Breast epithelium (tissue), 3 donors: Measurements from ENCODE around the gene SCN9A.

Experiments
- POLR2A ChIP-seq: fragments of 450-650 bp; IDR thresholded peaks from one replicate; pipeline ENCODE4 v1.6.1; 2016; ENCODE audit warnings: antibody characterized with exemption, mild to moderate bottlenecking, moderate library complexity
- TF ChIP-seq, protein P1 (sequence below), 3 donors: fragments of 450-650 bp; IDR thresholded peaks; one replicate each; pipeline ENCODE4 v1.5.1; 2016 to 2017; ENCODE audit warnings: antibody characterized with exemption in 3 of 3, mild to moderate bottlenecking in 3 of 3, moderate library complexity in 3 of 3

DNA sequence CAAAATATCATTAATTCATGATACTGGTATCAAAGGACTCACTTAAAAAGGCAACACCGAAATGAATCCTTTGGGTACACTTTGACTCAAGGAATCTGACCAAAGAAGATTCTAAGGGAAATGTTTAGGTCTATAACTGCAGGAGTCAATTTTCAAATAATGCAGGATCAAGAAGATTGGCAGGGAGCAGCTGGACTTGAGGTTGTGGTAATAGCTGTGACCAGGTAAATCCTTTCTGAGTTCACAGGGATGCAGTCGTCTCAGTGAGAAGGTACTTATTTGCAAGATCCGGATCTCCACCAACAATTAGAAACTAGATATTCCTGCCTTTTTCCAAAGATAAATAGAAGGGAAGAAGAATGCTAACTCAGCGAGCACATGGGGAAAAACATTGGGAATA lies 96.9 kb downstream of the SCN9A start:
- TF ChIP-seq, protein P1, sequence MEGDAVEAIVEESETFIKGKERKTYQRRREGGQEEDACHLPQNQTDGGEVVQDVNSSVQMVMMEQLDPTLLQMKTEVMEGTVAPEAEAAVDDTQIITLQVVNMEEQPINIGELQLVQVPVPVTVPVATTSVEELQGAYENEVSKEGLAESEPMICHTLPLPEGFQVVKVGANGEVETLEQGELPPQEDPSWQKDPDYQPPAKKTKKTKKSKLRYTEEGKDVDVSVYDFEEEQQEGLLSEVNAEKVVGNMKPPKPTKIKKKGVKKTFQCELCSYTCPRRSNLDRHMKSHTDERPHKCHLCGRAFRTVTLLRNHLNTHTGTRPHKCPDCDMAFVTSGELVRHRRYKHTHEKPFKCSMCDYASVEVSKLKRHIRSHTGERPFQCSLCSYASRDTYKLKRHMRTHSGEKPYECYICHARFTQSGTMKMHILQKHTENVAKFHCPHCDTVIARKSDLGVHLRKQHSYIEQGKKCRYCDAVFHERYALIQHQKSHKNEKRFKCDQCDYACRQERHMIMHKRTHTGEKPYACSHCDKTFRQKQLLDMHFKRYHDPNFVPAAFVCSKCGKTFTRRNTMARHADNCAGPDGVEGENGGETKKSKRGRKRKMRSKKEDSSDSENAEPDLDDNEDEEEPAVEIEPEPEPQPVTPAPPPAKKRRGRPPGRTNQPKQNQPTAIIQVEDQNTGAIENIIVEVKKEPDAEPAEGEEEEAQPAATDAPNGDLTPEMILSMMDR (IDR thresholded peaks at IDR 0.05) = no peak
- TF ChIP-seq POLR2A = no peak
